ENCODE measurements around the gene PLEKHM3. TPM values are rescaled to one million over a fixed set of nuclear protein-coding genes. Genes with fewer than 3 reads are reported as not detected.

The PLEKHM3 gene
- total RNA-seq, 6 experiments from 2014 or later: 6.4 to 8.2 (median 7.2) TPM

DNA sequence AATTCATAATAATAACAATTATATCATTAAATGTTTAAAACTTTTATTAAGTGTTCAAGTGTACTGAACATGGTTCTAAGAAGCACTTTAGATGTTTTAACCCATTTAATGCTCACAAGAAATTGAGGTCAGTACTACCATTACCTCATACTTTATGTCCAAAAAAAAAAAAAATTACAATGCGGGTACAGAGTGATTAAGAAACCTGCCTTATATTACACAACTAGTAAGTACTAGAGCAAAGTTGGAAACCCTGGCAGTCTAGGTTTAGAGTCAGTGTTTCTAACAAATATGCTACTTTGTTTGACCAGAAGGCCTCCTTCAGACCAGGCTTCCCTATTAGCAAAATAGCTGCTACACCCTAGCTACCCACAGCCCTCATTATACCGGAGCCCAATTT is 28.5 kb downstream of the PLEKHM3 start:
- Mint-ChIP-seq H3K36me3 (ENCODE audit: low read depth) (peaks cover 11% of the 10 kb centered on the region), H3K4me1 (ENCODE audit: low read depth) (peaks cover 53% of the 10 kb centered on the region), H3K27me3 (ENCODE audit: insufficient read depth) (no peaks in the 10 kb centered on the region), H3K9me3 (no peaks in the 10 kb centered on the region), H3K27ac (no peak overlapping the region), H3K4me3 (no peak overlapping the region)
- TF ChIP-seq, protein P1, sequence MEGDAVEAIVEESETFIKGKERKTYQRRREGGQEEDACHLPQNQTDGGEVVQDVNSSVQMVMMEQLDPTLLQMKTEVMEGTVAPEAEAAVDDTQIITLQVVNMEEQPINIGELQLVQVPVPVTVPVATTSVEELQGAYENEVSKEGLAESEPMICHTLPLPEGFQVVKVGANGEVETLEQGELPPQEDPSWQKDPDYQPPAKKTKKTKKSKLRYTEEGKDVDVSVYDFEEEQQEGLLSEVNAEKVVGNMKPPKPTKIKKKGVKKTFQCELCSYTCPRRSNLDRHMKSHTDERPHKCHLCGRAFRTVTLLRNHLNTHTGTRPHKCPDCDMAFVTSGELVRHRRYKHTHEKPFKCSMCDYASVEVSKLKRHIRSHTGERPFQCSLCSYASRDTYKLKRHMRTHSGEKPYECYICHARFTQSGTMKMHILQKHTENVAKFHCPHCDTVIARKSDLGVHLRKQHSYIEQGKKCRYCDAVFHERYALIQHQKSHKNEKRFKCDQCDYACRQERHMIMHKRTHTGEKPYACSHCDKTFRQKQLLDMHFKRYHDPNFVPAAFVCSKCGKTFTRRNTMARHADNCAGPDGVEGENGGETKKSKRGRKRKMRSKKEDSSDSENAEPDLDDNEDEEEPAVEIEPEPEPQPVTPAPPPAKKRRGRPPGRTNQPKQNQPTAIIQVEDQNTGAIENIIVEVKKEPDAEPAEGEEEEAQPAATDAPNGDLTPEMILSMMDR (IDR thresholded peaks at IDR 0.05): no peak
- no peak for DNase-seq

DNA sequence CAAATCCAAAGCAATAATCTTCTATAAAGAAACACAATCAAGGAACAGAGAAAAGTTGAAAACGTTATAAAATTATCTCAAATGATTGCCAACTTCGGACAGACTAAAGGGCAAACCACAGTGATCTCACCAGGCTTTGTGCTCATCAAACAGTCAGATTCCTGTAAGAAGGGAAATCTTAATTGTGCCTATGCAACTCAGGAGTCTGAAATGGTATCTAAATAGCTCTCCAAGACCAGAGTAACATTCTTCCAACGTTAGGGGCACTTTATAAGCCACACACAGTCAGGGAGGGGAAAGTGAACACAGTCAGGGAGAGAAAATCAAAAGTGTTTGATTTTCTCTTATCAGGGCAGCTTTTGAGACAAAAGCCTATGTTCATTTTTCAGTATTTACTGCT is 29.4 kb downstream of the PLEKHM3 start:
- Mint-ChIP-seq H3K27me3 (ENCODE audit: insufficient read depth) (no peaks in the 10 kb centered on the region), H3K36me3 (ENCODE audit: low read depth) (peaks cover 11% of the 10 kb centered on the region), H3K27ac (no peak overlapping the region), H3K4me1 (ENCODE audit: low read depth) (peaks cover 48% of the 10 kb centered on the region), H3K4me3 (no peak overlapping the region), H3K9me3 (no peaks in the 10 kb centered on the region)
- TF ChIP-seq, protein P1 (IDR thresholded peaks at IDR 0.05): no peak
- peak; percentile 3 for DNase-seq

DNA sequence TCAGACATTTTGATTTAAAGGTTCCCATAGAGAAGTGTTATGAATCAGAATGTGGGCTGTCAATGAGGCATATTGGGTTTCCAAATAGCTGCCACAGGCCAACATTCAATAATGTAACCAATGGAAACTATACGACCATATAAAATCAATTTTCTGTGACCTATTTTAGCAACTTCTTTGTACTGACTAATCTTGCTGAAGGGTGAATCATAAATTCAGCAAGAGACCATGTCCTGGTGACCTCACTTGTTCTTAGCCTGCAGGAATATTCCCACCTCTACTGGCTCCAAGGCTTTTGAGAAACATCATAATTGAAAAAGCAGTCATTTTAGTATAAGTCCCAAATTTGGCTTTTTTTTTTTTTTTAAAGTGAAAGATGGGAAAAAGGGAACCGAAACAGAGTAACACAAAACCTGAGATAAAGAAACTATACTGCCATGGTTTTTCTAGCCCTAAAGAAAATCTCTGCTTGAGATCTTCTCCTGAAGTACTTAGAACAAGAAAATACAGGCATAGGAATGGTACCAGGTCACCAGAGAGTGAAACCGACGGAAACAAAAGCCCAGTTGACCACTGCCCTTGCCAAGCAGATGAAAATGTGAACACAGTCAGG is 32.1 kb downstream of the PLEKHM3 start:
- Mint-ChIP-seq H3K9me3 (no peaks in the 10 kb centered on the region), H3K4me1 (ENCODE audit: low read depth) (peaks cover 34% of the 10 kb centered on the region), H3K4me3 (no peak overlapping the region), H3K27ac (peak overlapping the region; percentile 39), H3K27me3 (ENCODE audit: insufficient read depth) (no peaks in the 10 kb centered on the region), H3K36me3 (ENCODE audit: low read depth) (no peaks in the 10 kb centered on the region)
- TF ChIP-seq, protein P1 (IDR thresholded peaks at IDR 0.05): no peak
- peak; percentile 68 for DNase-seq

DNA sequence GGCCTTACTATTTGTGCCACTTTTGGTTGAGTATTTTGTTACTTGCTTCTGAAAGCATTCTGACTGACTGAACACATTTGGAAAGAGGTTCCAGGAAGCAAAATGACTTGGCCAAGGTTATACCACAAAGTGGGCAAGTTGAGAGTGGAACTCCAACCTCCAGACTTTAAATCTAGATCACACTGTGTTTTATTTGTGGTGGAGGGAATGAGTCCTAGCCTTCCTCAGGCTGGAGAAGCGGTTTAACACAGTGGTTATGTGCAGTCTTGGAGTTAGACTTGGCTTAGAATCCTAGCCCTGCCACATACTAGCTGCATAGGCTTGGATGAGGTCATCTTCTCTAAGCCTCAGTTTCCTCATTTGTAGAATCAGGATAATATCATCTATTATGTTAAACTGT is 33.4 kb downstream of the PLEKHM3 start:
- H3K36me3 Mint-ChIP-seq (ENCODE audit: low read depth): no peaks in the 10 kb centered on the region
- H3K4me1 Mint-ChIP-seq (ENCODE audit: low read depth): peaks cover 34% of the 10 kb centered on the region
- no peaks in the 10 kb centered on the region for H3K9me3 Mint-ChIP-seq
- TF ChIP-seq, protein P1 (IDR thresholded peaks at IDR 0.05): no peak
- H3K27me3 Mint-ChIP-seq (ENCODE audit: insufficient read depth): no peaks in the 10 kb centered on the region
- H3K4me3 Mint-ChIP-seq: no peak overlapping the region
- H3K27ac Mint-ChIP-seq: no peak overlapping the region
- no peak for DNase-seq

DNA sequence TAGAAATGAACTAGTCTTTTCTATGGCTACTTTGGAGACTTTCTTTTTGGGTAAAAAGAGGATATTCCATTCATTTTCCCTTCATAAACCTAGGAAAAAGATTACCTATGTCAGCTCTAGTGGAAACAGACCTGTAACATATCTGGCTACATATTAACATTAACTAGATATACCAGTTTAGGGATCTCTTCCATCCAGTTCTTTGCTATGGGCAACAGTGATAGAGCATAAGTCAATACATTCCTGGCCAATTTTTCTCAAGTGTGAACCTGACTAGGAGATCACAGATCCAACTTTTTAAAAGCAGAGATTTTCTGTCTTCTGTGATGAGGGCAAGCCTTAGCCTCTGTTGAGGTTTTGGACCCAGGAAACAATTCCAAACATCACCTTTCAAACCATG is 34.5 kb downstream of the PLEKHM3 start:
- no peak for DNase-seq
- no peaks in the 10 kb centered on the region for H3K9me3 Mint-ChIP-seq
- TF ChIP-seq, protein P1 (IDR thresholded peaks at IDR 0.05): no peak
- H3K27me3 Mint-ChIP-seq (ENCODE audit: insufficient read depth): no peaks in the 10 kb centered on the region
- no peak overlapping the region for H3K4me3 Mint-ChIP-seq
- H3K4me1 Mint-ChIP-seq (ENCODE audit: low read depth): peaks cover 26% of the 10 kb centered on the region
- no peak overlapping the region for H3K27ac Mint-ChIP-seq
- no peaks in the 10 kb centered on the region for H3K36me3 Mint-ChIP-seq (ENCODE audit: low read depth)
